ENCODE measurements around the gene EPN2. TPM values are rescaled to one million over a fixed set of nuclear protein-coding genes. Genes with fewer than 3 reads are reported as not detected.

Gene EPN2
- total RNA-seq, 8 experiments from 2014 or later: 18.0 to 32.3 (median 20.7) TPM

- Histone ChIP-seq H3K4me1 (replicated peaks in 1 of 2) (peaks cover 2 to 7% of the 10 kb centered on the region in 2 donors), H3K27ac (no peak overlapping the region), H3K4me3 (no peak overlapping the region)
- no peak for ATAC-seq (replicated peaks in 6 of 8)
- in situ Hi-C loops (cut with MboI; ENCODE audit: low pct_unique_long_range_greater_than_20kb in 2 of 9, low sequenced_read_pairs in 9 of 9, unreplicated experiment in 9 of 9): loop anchor here (10.0 to 25.0 kb wide), 4 partner anchors 68 to 396 kb away; no protein-coding TSS in a partner anchor
- WGBS, 10 experiments: 72 to 100% (median 80%) methylated on average over 1 to 5 of the region's 5 CpGs; no CpG with 5 or more reads in 5 of the 10 experiments
These were observed 129.4 kb downstream of the EPN2 start for GRCh38 chr17:19366637-19366972.

- no peak for ATAC-seq (replicated peaks in 6 of 8)
- in situ Hi-C loops (cut with MboI; ENCODE audit: low pct_unique_long_range_greater_than_20kb in 2 of 9, low sequenced_read_pairs in 9 of 9, unreplicated experiment in 9 of 9): loop anchor here (10.0 to 25.0 kb wide), 4 partner anchors 67 to 394 kb away; no protein-coding TSS in a partner anchor
- WGBS, 10 experiments: 76 to 100% (median 88%) methylated on average over 2 to 4 of the region's 4 CpGs; no CpG with 5 or more reads in 6 of the 10 experiments
- H3K4me3 ChIP-seq: no peak overlapping the region
- peaks cover 0 to 2% of the 10 kb centered on the region in 2 donors for H3K4me1 ChIP-seq (replicated peaks in 1 of 2)
- no peak overlapping the region for H3K27ac ChIP-seq
These were observed 131.1 kb downstream of the EPN2 start for GRCh38 chr17:19368229-19368628.

GRCh38 chr17:19369107-19369778, 132.1 kb downstream of the EPN2 start:
- 39 to 100% (median 91%) methylated on average over 1 to 15 of the region's 16 CpGs for WGBS, 10 experiments
- Histone ChIP-seq H3K27ac (no peak overlapping the region), H3K4me3 (no peak overlapping the region), H3K4me1 (replicated peaks in 1 of 2) (no peaks in the 10 kb centered on the region)
- in situ Hi-C loops (cut with MboI; ENCODE audit: low pct_unique_long_range_greater_than_20kb in 2 of 9, low sequenced_read_pairs in 9 of 9, unreplicated experiment in 9 of 9): loop anchor here (10.0 to 25.0 kb wide), 4 partner anchors 66 to 393 kb away; no protein-coding TSS in a partner anchor
- ATAC-seq (replicated peaks in 6 of 8): no peak

GRCh38 chr17:19369846-19370492, 132.8 kb downstream of the EPN2 start:
- ATAC-seq (replicated peaks in 6 of 8): peak in 3 of 8 experiments; percentile 44 to 82 (median 80)
- in situ Hi-C loops (cut with MboI; ENCODE audit: low pct_unique_long_range_greater_than_20kb in 2 of 9, low sequenced_read_pairs in 9 of 9, unreplicated experiment in 9 of 9): loop anchor here (10.0 to 25.0 kb wide), 4 partner anchors 65 to 392 kb away; no protein-coding TSS in a partner anchor
- Histone ChIP-seq H3K4me3 (no peak overlapping the region), H3K4me1 (replicated peaks in 1 of 2) (no peaks in the 10 kb centered on the region), H3K27ac (no peak overlapping the region)
- WGBS, 10 experiments: 37 to 100% (median 83%) methylated on average over 2 to 7 of the region's 12 CpGs; no CpG with 5 or more reads in 5 of the 10 experiments

- in situ Hi-C loops (cut with MboI; ENCODE audit: low pct_unique_long_range_greater_than_20kb in 2 of 9, low sequenced_read_pairs in 9 of 9, unreplicated experiment in 9 of 9): loop anchor here in 8 of 9 experiments (25.0 kb wide), 2 partner anchors 92 to 392 kb away; no protein-coding TSS in a partner anchor
- WGBS, 10 experiments: 0 to 93% (median 67%) methylated on average over 1 to 5 of the region's 7 CpGs; no CpG with 5 or more reads in 5 of the 10 experiments
- H3K27ac ChIP-seq: no peak overlapping the region
- ATAC-seq (replicated peaks in 6 of 8): peak in 6 of 8 experiments; percentile 9 to 73 (median 31)
- no peak overlapping the region for H3K4me3 ChIP-seq
- H3K4me1 ChIP-seq (replicated peaks in 1 of 2): no peaks in the 10 kb centered on the region
These were observed 133.4 kb downstream of the EPN2 start for GRCh38 chr17:19370493-19370960.

GRCh38 chr17:19371259-19372010, 134.3 kb downstream of the EPN2 start:
- Histone ChIP-seq H3K27ac (no peak overlapping the region), H3K4me1 (replicated peaks in 1 of 2) (no peaks in the 10 kb centered on the region), H3K4me3 (no peak overlapping the region)
- WGBS, 10 experiments: 20 to 100% (median 85%) methylated on average over 1 to 5 of the region's 7 CpGs; no CpG with 5 or more reads in 2 of the 10 experiments
- in situ Hi-C loops (cut with MboI; ENCODE audit: low pct_unique_long_range_greater_than_20kb in 2 of 9, low sequenced_read_pairs in 9 of 9, unreplicated experiment in 9 of 9): loop anchor here in 8 of 9 experiments (25.0 kb wide), 2 partner anchors 91 to 391 kb away; no protein-coding TSS in a partner anchor
- no peak for ATAC-seq (replicated peaks in 6 of 8)

GRCh38 chr17:19372011-19372370, 134.8 kb downstream of the EPN2 start:
- H3K27ac ChIP-seq: no peak overlapping the region
- no peak for ATAC-seq (replicated peaks in 6 of 8)
- in situ Hi-C loops (cut with MboI; ENCODE audit: low pct_unique_long_range_greater_than_20kb in 2 of 9, low sequenced_read_pairs in 9 of 9, unreplicated experiment in 9 of 9): loop anchor here in 8 of 9 experiments (25.0 kb wide), 2 partner anchors 90 to 390 kb away; no protein-coding TSS in a partner anchor
- no peak overlapping the region for H3K4me3 ChIP-seq
- WGBS, 10 experiments: 77 to 100% (median 86%) methylated on average over 1 to 9 of the region's 9 CpGs; no CpG with 5 or more reads in 6 of the 10 experiments
- H3K4me1 ChIP-seq (replicated peaks in 1 of 2): peaks cover 0 to 5% of the 10 kb centered on the region in 2 donors

- no peak overlapping the region for H3K4me3 ChIP-seq
- H3K4me1 ChIP-seq (replicated peaks in 1 of 2): peaks cover 0 to 5% of the 10 kb centered on the region in 2 donors
- no peak for ATAC-seq (replicated peaks in 6 of 8)
- no peak overlapping the region for H3K27ac ChIP-seq
- in situ Hi-C loops (cut with MboI; ENCODE audit: low pct_unique_long_range_greater_than_20kb in 2 of 9, low sequenced_read_pairs in 9 of 9, unreplicated experiment in 9 of 9): loop anchor here in 8 of 9 experiments (25.0 kb wide), 2 partner anchors 90 to 390 kb away; no protein-coding TSS in a partner anchor
- 80 to 100% (median 85%) methylated on average over 1 to 6 of the region's 12 CpGs; no CpG with 5 or more reads in 4 of the 10 experiments for WGBS, 10 experiments
These were observed 135.3 kb downstream of the EPN2 start for GRCh38 chr17:19372439-19372838.

- in situ Hi-C loops (cut with MboI; ENCODE audit: low pct_unique_long_range_greater_than_20kb in 2 of 9, low sequenced_read_pairs in 9 of 9, unreplicated experiment in 9 of 9): loop anchor here in 8 of 9 experiments (25.0 kb wide), 2 partner anchors 89 to 389 kb away; no protein-coding TSS in a partner anchor
- no peak for ATAC-seq (replicated peaks in 6 of 8)
- Histone ChIP-seq H3K27ac (no peak overlapping the region), H3K4me1 (replicated peaks in 1 of 2) (peaks cover 0 to 5% of the 10 kb centered on the region in 2 donors), H3K4me3 (no peak overlapping the region)
- WGBS, 10 experiments: 14 to 100% (median 67%) methylated on average over 1 to 5 of the region's 8 CpGs; no CpG with 5 or more reads in 2 of the 10 experiments
These were observed 135.8 kb downstream of the EPN2 start for GRCh38 chr17:19372866-19373504.

GRCh38 chr17:19374136-19374535, 137.0 kb downstream of the EPN2 start:
- 38 to 89% (median 74%) methylated on average over 1 to 5 of the region's 5 CpGs; no CpG with 5 or more reads in 2 of the 10 experiments for WGBS, 10 experiments
- Histone ChIP-seq H3K27ac (no peak overlapping the region), H3K4me1 (replicated peaks in 1 of 2) (peaks cover under 1 to 5% of the 10 kb centered on the region in 2 donors), H3K4me3 (no peak overlapping the region)
- in situ Hi-C loops (cut with MboI; ENCODE audit: low pct_unique_long_range_greater_than_20kb in 2 of 9, low sequenced_read_pairs in 9 of 9, unreplicated experiment in 9 of 9): loop anchor here in 8 of 9 experiments (25.0 kb wide), 2 partner anchors 88 to 388 kb away; no protein-coding TSS in a partner anchor
- no peak for ATAC-seq (replicated peaks in 6 of 8)

GRCh38 chr17:19375732-19376131, 138.6 kb downstream of the EPN2 start:
- in situ Hi-C loops (cut with MboI; ENCODE audit: low pct_unique_long_range_greater_than_20kb in 2 of 9, low sequenced_read_pairs in 9 of 9, unreplicated experiment in 9 of 9): loop anchor here in 1 of 9 experiments (5.0 kb wide), 1 partner anchor 72 kb away; no protein-coding TSS in a partner anchor
- WGBS, 10 experiments: 100% methylated on average over 1 of the region's 1 CpG; no CpG with 5 or more reads in 6 of the 10 experiments
- ATAC-seq (replicated peaks in 6 of 8): no peak
- H3K4me1 ChIP-seq (replicated peaks in 1 of 2): peaks cover 6 to 11% of the 10 kb centered on the region in 2 donors
- no peak overlapping the region for H3K4me3 ChIP-seq
- H3K27ac ChIP-seq: no peak overlapping the region

GRCh38 chr17:19376811-19377210, 139.6 kb downstream of the EPN2 start:
- in situ Hi-C loops (cut with MboI; ENCODE audit: low pct_unique_long_range_greater_than_20kb in 2 of 9, low sequenced_read_pairs in 9 of 9, unreplicated experiment in 9 of 9): loop anchor here in 1 of 9 experiments (5.0 kb wide), 1 partner anchor 70 kb away; no protein-coding TSS in a partner anchor
- ATAC-seq (replicated peaks in 6 of 8): no peak
- Histone ChIP-seq H3K4me1 (replicated peaks in 1 of 2) (peaks cover 6 to 11% of the 10 kb centered on the region in 2 donors), H3K27ac (peak overlapping the region; percentile 91 to 97), H3K4me3 (peak overlapping the region; percentile 48 to 62 (median 56))
- 0 to 100% (median 39%) methylated on average over 1 to 2 of the region's 2 CpGs for WGBS, 10 experiments
